OCI-LY3 (cell line): ENCODE results near the gene KRTAP25-1.

ENCODE experiments used
- H2AFZ ChIP-seq: fragments of 200-600, 300-600 bp; shearing (Covaris generic); 2 replicates; pipeline ENCODE4 v1.6.0; 2014; ENCODE audit warnings: antibody characterized with exemption, low read depth, low read length
- H3K27ac ChIP-seq: fragments of 200-600, 300-600 bp; sonication (generic); 2 replicates; pipeline ENCODE4 v1.5.1; 2014; ENCODE audit warnings: mild to moderate bottlenecking, low read length, moderate library complexity, mixed read lengths
- H3K27me3 ChIP-seq: fragments of 200-600, 300-600 bp; sonication (generic); 2 replicates; pipeline ENCODE4 v1.6.1; 2014; ENCODE audit warnings: low read depth, low read length, mixed read lengths
- H3K36me3 ChIP-seq: fragments of 200-600, 300-600 bp; sonication (generic); replicated peaks from 2 replicates; pipeline ENCODE3; 2014; ENCODE audit warnings: low read depth, low read length, mixed read lengths
- H3K4me1 ChIP-seq: fragments of 300-600, 200-600 bp; sonication (generic); 2 replicates; pipeline ENCODE4 v1.6.1; 2014; ENCODE audit warnings: low read length, mixed read lengths
- H3K4me2 ChIP-seq: fragments of 200-600, 300-600 bp; sonication (generic); 2 replicates; pipeline ENCODE4 v1.6.1; 2014; ENCODE audit warnings: low read length, mixed read lengths
- H3K4me3 ChIP-seq: fragments of 300-600, 200-600 bp; sonication (generic); 2 replicates; pipeline ENCODE4 v1.5.1; 2014; ENCODE audit warnings: antibody characterized with exemption, mild to moderate bottlenecking, low read length, moderate library complexity
- H3K79me2 ChIP-seq: fragments of 300-600, 200-600 bp; shearing (Covaris generic); 2 replicates; pipeline ENCODE4 v1.6.1; 2014; ENCODE audit warnings: mild to moderate bottlenecking, low read length, mixed read lengths
- H3K9ac ChIP-seq: fragments of 300-600, 200-600 bp; shearing (Covaris generic); 2 replicates; pipeline ENCODE4 v1.6.0; 2014; ENCODE audit warnings: mild to moderate bottlenecking, low read length, moderate library complexity
- H3K9me3 ChIP-seq: fragments of 200-600, 300-600 bp; shearing (Covaris generic); 2 replicates; pipeline ENCODE4 v1.6.1; 2014; ENCODE audit warnings: low read length, mixed read lengths; ENCODE audit not compliant: insufficient read depth
- H4K20me1 ChIP-seq: fragments of 200-600, 300-600 bp; sonication (generic); 2 replicates; pipeline ENCODE4 v1.6.1; 2016; ENCODE audit warnings: low read length, mixed read lengths; ENCODE audit not compliant: insufficient read depth
- CTCF ChIP-seq: fragments of 200-600, 300-600 bp; sonication (generic); IDR thresholded peaks from 2 replicates; pipeline ENCODE4 v1.5.1; 2014; ENCODE audit warnings: antibody characterized with exemption, low read length, low read depth
- EZH2phosphoT487 ChIP-seq: fragments of 200-600 bp; shearing (Covaris generic); IDR thresholded peaks from 2 replicates; pipeline ENCODE4 v1.6.1; 2018; ENCODE audit warnings: antibody characterized with exemption, mixed run types, low read depth

Gene KRTAP25-1

GRCh38 chr21:30255679-30256078 lies 33.6 kb downstream of the KRTAP25-1 start:
- Histone ChIP-seq H4K20me1 (no peaks in the 10 kb centered on the region), H3K79me2 (no peaks in the 10 kb centered on the region), H3K4me1 (no peaks in the 10 kb centered on the region), H2AFZ (no peak overlapping the region), H3K9ac (no peak overlapping the region), H3K9me3 (no peaks in the 10 kb centered on the region), H3K27me3 (no peaks in the 10 kb centered on the region), H3K4me2 (no peak overlapping the region), H3K4me3 (no peak overlapping the region), H3K27ac (no peak overlapping the region), H3K36me3 (no peaks in the 10 kb centered on the region)
- TF ChIP-seq EZH2phosphoT487 (no peak), CTCF (no peak)

DNA sequence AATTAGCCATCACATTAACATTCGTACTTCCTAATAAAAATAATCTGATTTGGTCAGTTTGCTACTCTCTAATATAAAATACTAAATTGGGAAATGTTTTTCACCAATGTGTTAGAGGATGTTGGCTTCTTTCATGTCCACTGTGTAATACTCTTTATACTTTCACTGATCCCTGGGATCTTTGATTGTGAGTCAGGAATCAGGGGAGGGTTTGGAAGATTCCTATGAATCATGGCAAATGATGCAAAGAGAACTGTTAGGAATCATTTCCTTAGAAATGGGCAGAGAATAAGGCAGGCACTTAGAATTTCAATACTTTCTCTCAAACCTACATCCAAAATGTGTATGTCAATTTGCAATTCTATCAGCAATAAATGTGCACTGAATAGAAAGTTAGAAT lies 37.5 kb downstream of the KRTAP25-1 start:
- no peaks in the 10 kb centered on the region for H3K27me3 ChIP-seq
- TF ChIP-seq EZH2phosphoT487: no peak
- TF ChIP-seq CTCF: no peak
- H2AFZ ChIP-seq: no peak overlapping the region
- H3K9me3 ChIP-seq: no peaks in the 10 kb centered on the region
- no peak overlapping the region for H3K27ac ChIP-seq
- no peak overlapping the region for H3K4me2 ChIP-seq
- no peak overlapping the region for H3K4me3 ChIP-seq
- H3K79me2 ChIP-seq: no peaks in the 10 kb centered on the region
- no peaks in the 10 kb centered on the region for H3K4me1 ChIP-seq
- H3K9ac ChIP-seq: no peak overlapping the region
- H3K36me3 ChIP-seq: no peaks in the 10 kb centered on the region
- no peaks in the 10 kb centered on the region for H4K20me1 ChIP-seq

DNA sequence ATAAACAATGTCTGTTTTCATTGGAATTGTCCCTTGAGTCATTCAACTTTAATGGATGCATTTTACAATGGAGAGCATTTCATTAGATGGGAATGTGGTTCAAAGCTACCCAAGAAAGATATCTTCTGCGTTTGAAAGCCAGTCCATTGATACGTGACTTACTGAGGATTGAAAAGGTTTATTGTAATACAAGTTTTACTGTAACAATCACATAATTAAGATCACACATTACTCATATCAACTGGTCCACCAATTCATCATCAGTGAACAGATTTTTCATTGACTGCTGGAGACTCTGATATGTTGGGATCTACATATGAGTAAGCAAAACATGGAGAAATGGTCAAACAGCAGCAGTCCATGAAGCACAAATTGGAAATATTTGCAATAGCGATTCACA lies 39.4 kb downstream of the KRTAP25-1 start:
- no peak overlapping the region for H3K27ac ChIP-seq
- H3K79me2 ChIP-seq: no peaks in the 10 kb centered on the region
- no peak overlapping the region for H3K4me3 ChIP-seq
- no peaks in the 10 kb centered on the region for H3K27me3 ChIP-seq
- H3K9me3 ChIP-seq: no peaks in the 10 kb centered on the region
- no peaks in the 10 kb centered on the region for H3K4me1 ChIP-seq
- TF ChIP-seq CTCF (no peak), EZH2phosphoT487 (no peak)
- H3K9ac ChIP-seq: no peak overlapping the region
- H3K36me3 ChIP-seq: no peaks in the 10 kb centered on the region
- no peak overlapping the region for H2AFZ ChIP-seq
- no peak overlapping the region for H3K4me2 ChIP-seq
- H4K20me1 ChIP-seq: no peaks in the 10 kb centered on the region

DNA sequence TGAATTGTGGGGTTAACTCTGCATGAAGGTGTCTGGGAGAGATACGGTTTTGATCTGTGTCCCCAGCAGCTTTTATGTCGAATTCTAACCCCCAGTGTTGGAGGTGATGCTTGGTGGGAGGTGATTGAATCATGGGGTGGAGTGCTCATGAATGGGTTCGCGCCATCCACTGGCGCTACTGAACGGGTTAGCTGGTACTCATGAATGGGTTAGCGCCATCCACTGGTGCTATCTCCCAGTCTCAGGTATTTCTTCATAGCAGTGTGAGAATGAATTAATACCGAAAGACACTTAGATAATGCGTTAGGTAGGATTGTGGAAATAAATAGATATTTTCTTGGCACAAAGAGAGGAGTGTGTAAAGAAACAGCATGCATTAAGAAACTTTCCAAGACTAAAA lies 40.5 kb downstream of the KRTAP25-1 start:
- H3K79me2 ChIP-seq: no peaks in the 10 kb centered on the region
- no peak overlapping the region for H2AFZ ChIP-seq
- no peaks in the 10 kb centered on the region for H3K36me3 ChIP-seq
- no peak for TF ChIP-seq EZH2phosphoT487
- TF ChIP-seq CTCF: no peak
- no peak overlapping the region for H3K4me3 ChIP-seq
- no peak overlapping the region for H3K4me2 ChIP-seq
- H3K4me1 ChIP-seq: no peaks in the 10 kb centered on the region
- no peak overlapping the region for H3K27ac ChIP-seq
- no peaks in the 10 kb centered on the region for H3K9me3 ChIP-seq
- H3K27me3 ChIP-seq: no peaks in the 10 kb centered on the region
- no peaks in the 10 kb centered on the region for H4K20me1 ChIP-seq
- no peak overlapping the region for H3K9ac ChIP-seq
